ENCODE measurements around the gene ATP1A1. TPM values are rescaled to one million over a fixed set of nuclear protein-coding genes. Genes with fewer than 3 reads are reported as not detected.

ATP1A1 gene
- polyA plus RNA-seq, 3 donors, result 757 to 949 (median 855) TPM

GRCh38 chr1:116334868-116335635 lies 38.0 kb upstream of the ATP1A1 start:
- DNase-seq (ENCODE audit: extremely low read depth in 1 of 11, low read depth in 9 of 11, low spot score in 4 of 11), result no peak

- no peak for DNase-seq (ENCODE audit: extremely low read depth in 1 of 11, low read depth in 9 of 11, low spot score in 4 of 11)
Measured at GRCh38 chr1:116335850-116336624, 37.0 kb upstream of the ATP1A1 start.

- DNase-seq (ENCODE audit: extremely low read depth in 1 of 11, low read depth in 9 of 11, low spot score in 4 of 11), result no peak
Measured at GRCh38 chr1:116337398-116337797, 35.6 kb upstream of the ATP1A1 start.

- no peak for DNase-seq (ENCODE audit: extremely low read depth in 1 of 11, low read depth in 9 of 11, low spot score in 4 of 11)
Measured at GRCh38 chr1:116338400-116338799, 34.6 kb upstream of the ATP1A1 start.

GRCh38 chr1:116340506-116341231 lies 32.4 kb upstream of the ATP1A1 start:
- DNase-seq (ENCODE audit: extremely low read depth in 1 of 11, low read depth in 9 of 11, low spot score in 4 of 11), result no peak

- no peak for DNase-seq (ENCODE audit: extremely low read depth in 1 of 11, low read depth in 9 of 11, low spot score in 4 of 11)
Measured at GRCh38 chr1:116343019-116343418, 30.0 kb upstream of the ATP1A1 start.

- no peak for DNase-seq (ENCODE audit: extremely low read depth in 1 of 11, low read depth in 9 of 11, low spot score in 4 of 11)
Measured at GRCh38 chr1:116345011-116345410, 28.0 kb upstream of the ATP1A1 start.

- DNase-seq (ENCODE audit: extremely low read depth in 1 of 11, low read depth in 9 of 11, low spot score in 4 of 11), result no peak
Measured at GRCh38 chr1:116345843-116346242, 27.2 kb upstream of the ATP1A1 start.

GRCh38 chr1:116346943-116347673 lies 25.9 kb upstream of the ATP1A1 start:
- DNase-seq (ENCODE audit: extremely low read depth in 1 of 11, low read depth in 9 of 11, low spot score in 4 of 11), result no peak

- no peak for DNase-seq (ENCODE audit: extremely low read depth in 1 of 11, low read depth in 9 of 11, low spot score in 4 of 11)
Measured at GRCh38 chr1:116347696-116348095, 25.3 kb upstream of the ATP1A1 start.

- DNase-seq (ENCODE audit: extremely low read depth in 1 of 11, low read depth in 9 of 11, low spot score in 4 of 11), result no peak
Measured at GRCh38 chr1:116350097-116350645, 22.9 kb upstream of the ATP1A1 start.

GRCh38 chr1:116351914-116352313 lies 21.1 kb upstream of the ATP1A1 start:
- DNase-seq (ENCODE audit: extremely low read depth in 1 of 11, low read depth in 9 of 11, low spot score in 4 of 11), result no peak

- no peak for DNase-seq (ENCODE audit: extremely low read depth in 1 of 11, low read depth in 9 of 11, low spot score in 4 of 11)
Measured at GRCh38 chr1:116352349-116352813, 20.7 kb upstream of the ATP1A1 start.

- no peak for DNase-seq (ENCODE audit: extremely low read depth in 1 of 11, low read depth in 9 of 11, low spot score in 4 of 11)
Measured at GRCh38 chr1:116353155-116353554, 19.9 kb upstream of the ATP1A1 start.

GRCh38 chr1:116356067-116356466 lies 17.0 kb upstream of the ATP1A1 start:
- DNase-seq (ENCODE audit: extremely low read depth in 1 of 11, low read depth in 9 of 11, low spot score in 4 of 11), result no peak

GRCh38 chr1:116356673-116357072 lies 16.4 kb upstream of the ATP1A1 start:
- no peak for DNase-seq (ENCODE audit: extremely low read depth in 1 of 11, low read depth in 9 of 11, low spot score in 4 of 11)

GRCh38 chr1:116357487-116357886 lies 15.6 kb upstream of the ATP1A1 start:
- no peak for DNase-seq (ENCODE audit: extremely low read depth in 1 of 11, low read depth in 9 of 11, low spot score in 4 of 11)

- DNase-seq (ENCODE audit: extremely low read depth in 1 of 11, low read depth in 9 of 11, low spot score in 4 of 11), result no peak
Measured at GRCh38 chr1:116359060-116359830, 13.8 kb upstream of the ATP1A1 start.
